ENCODE data around the gene MYBPHL.

Gene MYBPHL

DNA sequence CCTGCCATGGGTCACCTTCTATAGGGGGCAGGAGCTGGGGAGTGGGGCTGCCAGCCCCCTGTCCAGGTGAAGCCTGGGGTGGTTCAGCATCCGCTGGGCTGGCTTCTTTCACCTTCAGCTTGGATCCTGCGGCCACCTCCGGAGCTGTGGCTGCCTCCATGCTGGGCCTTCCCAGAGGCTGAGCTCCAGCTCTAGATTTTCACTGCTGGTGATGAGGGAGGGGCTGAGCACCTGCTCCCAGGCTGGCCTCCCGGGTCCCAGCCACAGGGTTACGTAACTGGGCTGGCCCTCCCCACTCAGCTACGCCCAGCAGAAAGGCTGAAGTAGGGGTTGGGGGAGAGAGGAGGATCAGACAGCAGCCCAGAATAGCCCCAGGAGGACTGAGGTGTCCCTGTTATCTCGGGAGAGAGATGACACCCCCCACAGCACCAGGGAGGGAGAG lies at the start of gene MYBPHL:
Gene MYBPHL (minus strand): TSS at position 180 of the 442 bp plus-strand sequence. CDS start 20 bp downstream, at position 160.
- Histone ChIP-seq H3K4me1 (ENCODE audit: control insufficient read depth, insufficient read depth, low read length) (0 out of 2 replicates have a peak, but pooled peaks cover 2% of the 10 kb centered on the region), H3K27ac (ENCODE audit: extremely low read depth, low read depth, low read length) (no peak within 1 kb of the TSS), H3K36me3 (ENCODE audit: control insufficient read depth in 2 of 2, insufficient read depth in 1 of 2, low read length in 2 of 2) (peaks cover 0 to 11% of the 10 kb centered on the region in 2 experiments; a peak in 1 of 3 replicates), H3K9me3 (ENCODE audit: control insufficient read depth, insufficient read depth, low read depth, low read length) (no peaks in the 10 kb centered on the region), H3K4me3 (ENCODE audit: low read depth, low read length) (no peak within 1 kb of the TSS)
- CTCF ChIA-PET, result interaction anchor here (2.2 kb wide), 1 partner anchor 91 kb away, joined by 11 read pairs; the partner anchor contains the start of gene SORT1
- TF ChIP-seq ZNF776 (tag by site-specific recombination; IDR thresholded peaks at IDR 0.05; ENCODE audit: borderline replicate concordance) (no peak), ZNF335 (tag by site-specific recombination; conservative IDR thresholded peaks at IDR 0.05) (no peak), ZIC2 (tag by site-specific recombination; IDR thresholded peaks at IDR 0.05) (peak; percentile 89), TRIM28 (IDR thresholded peaks at IDR 0.05; ENCODE audit: borderline replicate concordance, low read length) (no peak), ZNF518A (tag by site-specific recombination; conservative IDR thresholded peaks at IDR 0.05; ENCODE audit: low read depth) (no peak), ZBTB8A (tag by site-specific recombination; IDR thresholded peaks at IDR 0.05) (peak; percentile 59), GLIS1 (tag by site-specific recombination; IDR thresholded peaks at IDR 0.05) (peak; percentile 52; the same call in 1 of the 2 replicates), ZNF16 (tag by site-specific recombination; IDR thresholded peaks at IDR 0.05; ENCODE audit: low read depth) (no peak), HOXC10 (CRISPR knock-in tag; IDR thresholded peaks at IDR 0.05) (no peak)
- TF ChIP-seq, protein P1, sequence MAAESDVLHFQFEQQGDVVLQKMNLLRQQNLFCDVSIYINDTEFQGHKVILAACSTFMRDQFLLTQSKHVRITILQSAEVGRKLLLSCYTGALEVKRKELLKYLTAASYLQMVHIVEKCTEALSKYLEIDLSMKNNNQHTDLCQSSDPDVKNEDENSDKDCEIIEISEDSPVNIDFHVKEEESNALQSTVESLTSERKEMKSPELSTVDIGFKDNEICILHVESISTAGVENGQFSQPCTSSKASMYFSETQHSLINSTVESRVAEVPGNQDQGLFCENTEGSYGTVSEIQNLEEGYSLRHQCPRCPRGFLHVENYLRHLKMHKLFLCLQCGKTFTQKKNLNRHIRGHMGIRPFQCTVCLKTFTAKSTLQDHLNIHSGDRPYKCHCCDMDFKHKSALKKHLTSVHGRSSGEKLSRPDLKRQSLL (tag by site-specific recombination; IDR thresholded peaks at IDR 0.05), result peak; percentile 51; the same call in 1 of the 2 replicates
- TF ChIP-seq, protein P2, sequence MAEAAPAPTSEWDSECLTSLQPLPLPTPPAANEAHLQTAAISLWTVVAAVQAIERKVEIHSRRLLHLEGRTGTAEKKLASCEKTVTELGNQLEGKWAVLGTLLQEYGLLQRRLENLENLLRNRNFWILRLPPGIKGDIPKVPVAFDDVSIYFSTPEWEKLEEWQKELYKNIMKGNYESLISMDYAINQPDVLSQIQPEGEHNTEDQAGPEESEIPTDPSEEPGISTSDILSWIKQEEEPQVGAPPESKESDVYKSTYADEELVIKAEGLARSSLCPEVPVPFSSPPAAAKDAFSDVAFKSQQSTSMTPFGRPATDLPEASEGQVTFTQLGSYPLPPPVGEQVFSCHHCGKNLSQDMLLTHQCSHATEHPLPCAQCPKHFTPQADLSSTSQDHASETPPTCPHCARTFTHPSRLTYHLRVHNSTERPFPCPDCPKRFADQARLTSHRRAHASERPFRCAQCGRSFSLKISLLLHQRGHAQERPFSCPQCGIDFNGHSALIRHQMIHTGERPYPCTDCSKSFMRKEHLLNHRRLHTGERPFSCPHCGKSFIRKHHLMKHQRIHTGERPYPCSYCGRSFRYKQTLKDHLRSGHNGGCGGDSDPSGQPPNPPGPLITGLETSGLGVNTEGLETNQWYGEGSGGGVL (tag by site-specific recombination; IDR thresholded peaks at IDR 0.05), result peak; percentile 37; the same call in 1 of the 2 replicates
- POLR2A ChIA-PET, result interaction anchor here (1.4 kb wide), 1 partner anchor 24 kb away, joined by 7 read pairs; the partner anchor contains the start of gene PSRC1

GRCh38 chr1:109356505-109356904 lies 49.7 kb upstream of the MYBPHL start:
- ChIA-PET POLR2A (no interaction called here), CTCF (interaction anchor here (0.6 kb wide), 3 partner anchors 39 to 184 kb away, joined by 3 to 8 read pairs (median 3); no protein-coding TSS in a partner anchor)
- Histone ChIP-seq H3K4me3 (ENCODE audit: low read depth, low read length) (no peak overlapping the region), H3K9me3 (ENCODE audit: control insufficient read depth, insufficient read depth, low read depth, low read length) (no peaks in the 10 kb centered on the region), H3K4me1 (ENCODE audit: control insufficient read depth, insufficient read depth, low read length) (no peaks in the 10 kb centered on the region), H3K27ac (ENCODE audit: extremely low read depth, low read depth, low read length) (no peak overlapping the region), H3K36me3 (ENCODE audit: control insufficient read depth in 2 of 2, insufficient read depth in 1 of 2, low read length in 2 of 2) (peaks cover 5 to 28% of the 10 kb centered on the region in 2 experiments; a peak in 2 of 3 replicates)
- no peak for TF ChIP-seq ZFHX2 (tag by site-specific recombination; conservative IDR thresholded peaks at IDR 0.05)
- TF ChIP-seq ZFP3 (tag by site-specific recombination; IDR thresholded peaks at IDR 0.05; ENCODE audit: low read depth), result no peak
- TF ChIP-seq ZNF596 (tag by site-specific recombination; IDR thresholded peaks at IDR 0.05), result no peak
- TF ChIP-seq ZEB2 (tag by site-specific recombination; IDR thresholded peaks at IDR 0.05), result no peak
- no peak for TF ChIP-seq ZNF600 (tag by site-specific recombination; IDR thresholded peaks at IDR 0.05)
- no peak for TF ChIP-seq ZNF639 (tag by site-specific recombination; IDR thresholded peaks at IDR 0.05)
- no peak for TF ChIP-seq ZSCAN23 (tag by site-specific recombination; IDR thresholded peaks at IDR 0.05)
- TF ChIP-seq HIC1 (tag by site-specific recombination; IDR thresholded peaks at IDR 0.05), result no peak
- no peak for TF ChIP-seq ZNF132 (tag by site-specific recombination; IDR thresholded peaks at IDR 0.05; ENCODE audit: borderline replicate concordance)
- no peak for TF ChIP-seq ZNF221 (tag by site-specific recombination; IDR thresholded peaks at IDR 0.05; ENCODE audit: borderline replicate concordance)
- no peak for TF ChIP-seq ZNF658 (tag by site-specific recombination; IDR thresholded peaks at IDR 0.05)
- no peak for TF ChIP-seq ZNF792 (tag by site-specific recombination; IDR thresholded peaks at IDR 0.05)
- TF ChIP-seq GLIS1 (tag by site-specific recombination; IDR thresholded peaks at IDR 0.05), result no peak
- no peak for TF ChIP-seq ZNF571 (tag by site-specific recombination; IDR thresholded peaks at IDR 0.05)

Data from HEK293 (cell line).